ENCODE measurements around the gene MAZ.

- TF ChIP-seq, protein P1, sequence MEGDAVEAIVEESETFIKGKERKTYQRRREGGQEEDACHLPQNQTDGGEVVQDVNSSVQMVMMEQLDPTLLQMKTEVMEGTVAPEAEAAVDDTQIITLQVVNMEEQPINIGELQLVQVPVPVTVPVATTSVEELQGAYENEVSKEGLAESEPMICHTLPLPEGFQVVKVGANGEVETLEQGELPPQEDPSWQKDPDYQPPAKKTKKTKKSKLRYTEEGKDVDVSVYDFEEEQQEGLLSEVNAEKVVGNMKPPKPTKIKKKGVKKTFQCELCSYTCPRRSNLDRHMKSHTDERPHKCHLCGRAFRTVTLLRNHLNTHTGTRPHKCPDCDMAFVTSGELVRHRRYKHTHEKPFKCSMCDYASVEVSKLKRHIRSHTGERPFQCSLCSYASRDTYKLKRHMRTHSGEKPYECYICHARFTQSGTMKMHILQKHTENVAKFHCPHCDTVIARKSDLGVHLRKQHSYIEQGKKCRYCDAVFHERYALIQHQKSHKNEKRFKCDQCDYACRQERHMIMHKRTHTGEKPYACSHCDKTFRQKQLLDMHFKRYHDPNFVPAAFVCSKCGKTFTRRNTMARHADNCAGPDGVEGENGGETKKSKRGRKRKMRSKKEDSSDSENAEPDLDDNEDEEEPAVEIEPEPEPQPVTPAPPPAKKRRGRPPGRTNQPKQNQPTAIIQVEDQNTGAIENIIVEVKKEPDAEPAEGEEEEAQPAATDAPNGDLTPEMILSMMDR (IDR thresholded peaks at IDR 0.05), result no peak
- TF ChIP-seq POLR2A (IDR thresholded peaks at IDR 0.05), result no peak
These were observed 19.1 kb downstream of the MAZ start for GRCh38 chr16:29825145-29826044.

Measured in thyroid gland (tissue), 4 donors.